ENCODE results near the gene PRDM15. TPM values are rescaled to one million over a fixed set of nuclear protein-coding genes. Genes with fewer than 3 reads are reported as not detected.

The PRDM15 gene
- total RNA-seq, 4 donors from 2014 or later = 6.4 to 88.4 (median 21.1) TPM

DNA sequence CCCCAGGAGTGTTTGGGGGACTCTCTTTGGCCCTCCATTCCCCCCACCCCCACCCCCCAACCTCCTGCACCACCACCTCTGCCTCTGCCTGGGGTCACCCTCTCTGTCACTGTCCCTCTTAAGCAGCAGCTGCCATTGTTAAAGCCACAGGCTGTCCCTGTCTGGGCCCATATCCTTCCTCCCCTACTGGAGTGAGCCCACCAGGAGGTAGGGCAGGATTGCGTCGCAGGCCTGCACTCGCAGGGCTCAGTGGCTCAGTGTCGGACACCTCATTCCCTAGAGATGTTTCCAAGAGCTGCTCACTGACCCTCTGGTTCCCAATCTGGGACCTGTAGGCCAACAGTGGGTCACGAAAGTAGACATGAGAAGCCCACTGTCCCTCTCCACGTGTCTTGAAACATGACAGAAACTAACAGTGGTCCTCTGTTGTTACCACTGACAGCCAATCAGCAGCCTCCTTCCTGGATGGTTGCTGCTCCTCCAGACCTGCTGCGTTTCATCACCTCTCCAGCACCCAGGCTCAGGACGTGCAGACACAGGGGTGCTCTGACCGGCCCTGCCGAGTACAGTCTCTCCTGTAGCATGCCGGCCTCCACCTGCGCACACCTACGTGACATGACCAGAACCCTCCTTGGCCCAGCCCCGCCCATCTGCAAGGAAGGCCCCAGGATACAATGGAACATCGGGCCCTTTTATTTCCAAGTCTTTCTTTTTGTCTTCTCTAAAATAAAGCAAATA is 7.7 kb downstream of the PRDM15 start:
- in situ Hi-C loops (cut with MboI; ENCODE audit: low pct_ligation_motif_present in 1 of 4, low pct_unique_long_range_greater_than_20kb in 1 of 4, low sequenced_read_pairs in 3 of 4) (loop anchor here in 1 of 4 donors (25.0 kb wide), 1 partner anchor 241 kb away; no protein-coding TSS in a partner anchor), intact Hi-C loops (cut with DNase I; ENCODE audit: low total_unique reads) (no loop called here)
- H3K27me3 ChIP-seq = no peaks in the 10 kb centered on the region
- H3K9me3 ChIP-seq = no peaks in the 10 kb centered on the region
- H3K4me1 ChIP-seq = no peaks in the 10 kb centered on the region
- no peak for DNase-seq
- TF ChIP-seq, protein P1, sequence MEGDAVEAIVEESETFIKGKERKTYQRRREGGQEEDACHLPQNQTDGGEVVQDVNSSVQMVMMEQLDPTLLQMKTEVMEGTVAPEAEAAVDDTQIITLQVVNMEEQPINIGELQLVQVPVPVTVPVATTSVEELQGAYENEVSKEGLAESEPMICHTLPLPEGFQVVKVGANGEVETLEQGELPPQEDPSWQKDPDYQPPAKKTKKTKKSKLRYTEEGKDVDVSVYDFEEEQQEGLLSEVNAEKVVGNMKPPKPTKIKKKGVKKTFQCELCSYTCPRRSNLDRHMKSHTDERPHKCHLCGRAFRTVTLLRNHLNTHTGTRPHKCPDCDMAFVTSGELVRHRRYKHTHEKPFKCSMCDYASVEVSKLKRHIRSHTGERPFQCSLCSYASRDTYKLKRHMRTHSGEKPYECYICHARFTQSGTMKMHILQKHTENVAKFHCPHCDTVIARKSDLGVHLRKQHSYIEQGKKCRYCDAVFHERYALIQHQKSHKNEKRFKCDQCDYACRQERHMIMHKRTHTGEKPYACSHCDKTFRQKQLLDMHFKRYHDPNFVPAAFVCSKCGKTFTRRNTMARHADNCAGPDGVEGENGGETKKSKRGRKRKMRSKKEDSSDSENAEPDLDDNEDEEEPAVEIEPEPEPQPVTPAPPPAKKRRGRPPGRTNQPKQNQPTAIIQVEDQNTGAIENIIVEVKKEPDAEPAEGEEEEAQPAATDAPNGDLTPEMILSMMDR (IDR thresholded peaks at IDR 0.05) = no peak
- TF ChIP-seq POLR2AphosphoS5 (IDR thresholded peaks at IDR 0.05) (no peak), POLR2A (IDR thresholded peaks at IDR 0.05) (no peak), EP300 (IDR thresholded peaks at IDR 0.05; ENCODE audit: low read depth) (no peak)
- WGBS, 2 donors (ENCODE audit: low coverage in 1 of 2) = 94 to 100% methylated on average over 1 to 15 of the region's 15 CpGs
- no peak overlapping the region for H3K4me3 ChIP-seq
- H3K36me3 ChIP-seq = no peaks in the 10 kb centered on the region
- H3K27ac ChIP-seq = no peak overlapping the region

DNA sequence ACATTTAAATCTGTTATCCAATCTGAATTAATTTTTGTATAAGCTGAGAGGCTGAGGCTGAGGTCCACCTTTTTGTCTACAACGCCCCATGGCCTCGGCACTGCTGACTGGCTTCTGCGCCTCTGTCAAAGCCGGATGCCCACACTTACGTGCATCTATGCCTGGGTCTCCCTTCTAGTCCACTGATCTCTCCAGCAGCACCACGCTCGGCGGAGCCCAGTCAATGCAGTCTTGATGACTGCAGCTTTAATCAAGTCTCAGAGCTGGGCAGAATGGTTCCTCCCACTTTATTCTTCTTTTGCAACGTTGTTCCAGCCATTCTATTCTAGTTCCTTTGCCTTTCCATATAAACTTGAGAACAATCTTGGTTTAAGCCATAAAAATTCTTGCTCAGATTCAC is 9.4 kb downstream of the PRDM15 start:
- Histone ChIP-seq H3K9me3 (no peaks in the 10 kb centered on the region), H3K36me3 (no peaks in the 10 kb centered on the region), H3K27ac (no peak overlapping the region), H3K4me3 (no peak overlapping the region), H3K27me3 (no peaks in the 10 kb centered on the region), H3K4me1 (no peaks in the 10 kb centered on the region)
- no peak for DNase-seq
- in situ Hi-C loops (cut with MboI; ENCODE audit: low pct_ligation_motif_present in 1 of 4, low pct_unique_long_range_greater_than_20kb in 1 of 4, low sequenced_read_pairs in 3 of 4) = loop anchor here in 1 of 4 donors (25.0 kb wide), 1 partner anchor 243 kb away; no protein-coding TSS in a partner anchor
- 90 to 93% methylated on average over 9 of the region's 9 CpGs for WGBS, 2 donors (ENCODE audit: low coverage in 1 of 2)
- intact Hi-C loops (cut with DNase I; ENCODE audit: low total_unique reads) = no loop called here
- TF ChIP-seq EP300 (IDR thresholded peaks at IDR 0.05; ENCODE audit: low read depth) = no peak
- TF ChIP-seq, protein P1 (IDR thresholded peaks at IDR 0.05) = no peak
- TF ChIP-seq POLR2AphosphoS5 (IDR thresholded peaks at IDR 0.05) = no peak
- no peak for TF ChIP-seq POLR2A (IDR thresholded peaks at IDR 0.05)

DNA sequence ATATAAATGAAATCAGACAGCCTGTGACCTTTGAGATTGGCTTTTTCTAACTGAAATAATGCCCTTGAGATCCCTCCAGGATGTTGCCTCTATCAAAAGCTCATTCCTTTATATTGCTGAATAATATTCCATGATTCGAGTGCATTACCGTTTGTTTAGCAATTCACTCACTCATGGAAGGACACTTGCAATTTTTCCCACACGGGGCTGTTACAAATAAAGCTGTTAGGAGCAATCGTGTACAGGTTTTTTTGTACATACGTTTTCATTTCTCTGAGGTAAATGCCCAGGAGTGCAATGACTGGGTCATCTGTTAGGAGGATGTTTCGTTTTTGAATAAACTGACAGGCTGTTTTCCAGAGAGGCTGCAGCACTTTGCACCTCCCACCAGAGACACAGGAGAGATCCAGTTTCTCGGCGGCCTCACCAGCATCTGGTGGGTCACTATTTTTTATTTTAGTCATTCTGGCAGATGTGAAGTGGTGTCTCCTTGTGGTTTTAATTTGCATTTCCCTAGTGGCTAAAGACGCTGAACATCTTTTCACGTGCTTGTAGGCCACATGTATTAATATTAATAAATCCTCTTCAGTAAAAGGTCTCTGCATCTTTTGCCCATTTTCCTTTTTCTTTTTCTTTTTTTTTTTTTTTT is 11.0 kb downstream of the PRDM15 start:
- no peaks in the 10 kb centered on the region for H3K36me3 ChIP-seq
- peak overlapping the region in 1 of 4 donors; percentile 23 for H3K27ac ChIP-seq
- no peak overlapping the region for H3K4me3 ChIP-seq
- TF ChIP-seq, protein P1 (IDR thresholded peaks at IDR 0.05) = no peak
- TF ChIP-seq POLR2AphosphoS5 (IDR thresholded peaks at IDR 0.05) (no peak), POLR2A (IDR thresholded peaks at IDR 0.05) (no peak), EP300 (IDR thresholded peaks at IDR 0.05; ENCODE audit: low read depth) (no peak)
- intact Hi-C loops (cut with DNase I; ENCODE audit: low total_unique reads) (no loop called here), in situ Hi-C loops (cut with MboI; ENCODE audit: low pct_ligation_motif_present in 1 of 4, low pct_unique_long_range_greater_than_20kb in 1 of 4, low sequenced_read_pairs in 3 of 4) (loop anchor here in 1 of 4 donors (25.0 kb wide), 1 partner anchor 244 kb away; no protein-coding TSS in a partner anchor)
- DNase-seq = peak; percentile 43
- no peaks in the 10 kb centered on the region for H3K27me3 ChIP-seq
- no peaks in the 10 kb centered on the region for H3K9me3 ChIP-seq
- 72 to 79% methylated on average over 10 of the region's 10 CpGs for WGBS, 2 donors (ENCODE audit: low coverage in 1 of 2)
- H3K4me1 ChIP-seq = peaks cover 0 to 3% (median 0%) of the 10 kb centered on the region in 4 donors

DNA sequence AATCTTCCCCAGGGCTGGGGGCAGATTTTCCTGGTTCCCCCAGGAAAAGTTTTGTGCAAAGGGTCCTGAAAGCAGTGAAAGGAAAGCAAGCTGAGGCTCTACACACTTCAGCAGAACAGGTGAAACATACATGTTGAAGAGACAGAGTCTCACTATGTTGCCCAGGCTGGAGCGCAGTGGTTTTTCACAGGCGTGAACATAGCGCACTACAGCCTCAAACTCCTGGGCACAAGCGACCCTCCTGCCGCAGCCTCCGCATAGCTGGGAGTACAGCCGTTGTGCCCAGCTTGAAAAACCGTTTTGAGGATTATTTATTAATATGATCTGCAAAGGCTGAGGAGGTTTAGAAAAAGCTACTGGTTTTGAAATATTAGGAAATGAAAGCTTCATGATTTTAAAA is 11.8 kb downstream of the PRDM15 start:
- in situ Hi-C loops (cut with MboI; ENCODE audit: low pct_ligation_motif_present in 1 of 4, low pct_unique_long_range_greater_than_20kb in 1 of 4, low sequenced_read_pairs in 3 of 4) (loop anchor here in 1 of 4 donors (25.0 kb wide), 1 partner anchor 245 kb away; no protein-coding TSS in a partner anchor), intact Hi-C loops (cut with DNase I; ENCODE audit: low total_unique reads) (no loop called here)
- Histone ChIP-seq H3K27ac (peak overlapping the region in 1 of 4 donors; percentile 23), H3K36me3 (no peaks in the 10 kb centered on the region), H3K9me3 (no peaks in the 10 kb centered on the region), H3K4me1 (peaks cover 0 to 6% (median 0%) of the 10 kb centered on the region in 4 donors), H3K4me3 (no peak overlapping the region), H3K27me3 (no peaks in the 10 kb centered on the region)
- 92% methylated on average over 8 of the region's 8 CpGs; no CpG with 5 or more reads in 1 of the 2 donors for WGBS, 2 donors (ENCODE audit: low coverage in 1 of 2)
- no peak for TF ChIP-seq POLR2AphosphoS5 (IDR thresholded peaks at IDR 0.05)
- no peak for TF ChIP-seq EP300 (IDR thresholded peaks at IDR 0.05; ENCODE audit: low read depth)
- no peak for TF ChIP-seq POLR2A (IDR thresholded peaks at IDR 0.05)
- TF ChIP-seq, protein P1 (IDR thresholded peaks at IDR 0.05) = no peak
- no peak for DNase-seq

Data from transverse colon (tissue), 4 donors.